CD4-positive, alpha-beta memory T cell (primary cell): ENCODE measurements around the gene CACNG1. TPM values are rescaled to one million over a fixed set of nuclear protein-coding genes. Genes with fewer than 3 reads are reported as not detected.

Experiments used
- CTCF ChIA-PET: fragments of 350-600 bp; sonication (Branson Sonifier 250); formaldehyde crosslinking; loops from one replicate; lab custom pipeline; 2021; ENCODE audit warnings: inconsistent platforms; ENCODE audit not compliant: partially characterized antibody; lab: Charles Lee
- POLR2A ChIA-PET: fragments of 350-600 bp; sonication (Branson Sonifier 250); formaldehyde crosslinking; loops from one replicate; lab custom pipeline; 2021; ENCODE audit not compliant: partially characterized antibody; lab: Charles Lee
- DNase-seq, 5 donors: peaks; one replicate each; pipeline versions ENCODE4 v3.0.0 to v3.0.0-alpha.2; 2020 to 2022; ENCODE audit warnings: mixed read lengths in 1 of 5
- H3K27ac ChIP-seq: one replicate; pipeline ENCODE4 v1.7.0; 2013; ENCODE audit warnings: low read depth, low read length
- H3K27me3 ChIP-seq: 2 replicates; pipeline ENCODE4 v1.7.0; 2013; ENCODE audit warnings: mild to moderate bottlenecking, low read length, moderate library complexity; ENCODE audit not compliant: insufficient read depth
- H3K36me3 ChIP-seq: 2 replicates; pipeline ENCODE4 v1.7.0; 2013; ENCODE audit warnings: mild to moderate bottlenecking, low read length, moderate library complexity; ENCODE audit not compliant: insufficient read depth
- H3K4me1 ChIP-seq: 2 replicates; pipeline ENCODE4 v1.7.0; 2013; ENCODE audit warnings: mild to moderate bottlenecking, low read length, moderate library complexity; ENCODE audit not compliant: insufficient read depth
- H3K4me3 ChIP-seq, 2 donors: one replicate each; pipeline ENCODE4 v1.7.0; 2013; ENCODE audit warnings: low read length in 2 of 2, mild to moderate bottlenecking in 1 of 2
- H3K9me3 ChIP-seq, 2 donors: one replicate each; pipeline ENCODE4 v1.7.0; 2013; ENCODE audit warnings: low read length in 2 of 2, control low read depth in 1 of 2; ENCODE audit not compliant: control insufficient read depth in 1 of 2
- H3K27ac Mint-ChIP-seq, 7 donors: one replicate each; pipeline ENCODE4 v1.8.0; 2020 to 2021; ENCODE audit warnings: mixed read lengths in 7 of 7, mild to moderate bottlenecking in 6 of 7, inconsistent platforms in 3 of 7, moderate library complexity in 3 of 7
- H3K27me3 Mint-ChIP-seq, 2 donors: one replicate each; pipeline ENCODE4 v1.8.0; 2020 to 2021; ENCODE audit warnings: mixed read lengths in 2 of 2
- H3K36me3 Mint-ChIP-seq, 2 donors: one replicate each; pipeline ENCODE4 v1.8.0; 2020 to 2021; ENCODE audit warnings: mixed read lengths in 2 of 2, inconsistent platforms in 1 of 2, mild to moderate bottlenecking in 1 of 2
- H3K4me1 Mint-ChIP-seq, 4 donors: one replicate each; pipeline ENCODE4 v1.8.0; 2020 to 2021; ENCODE audit warnings: mixed read lengths in 4 of 4, mild to moderate bottlenecking in 1 of 4
- H3K4me3 Mint-ChIP-seq, 8 donors: one replicate each; pipeline ENCODE4 v1.8.0; 2020 to 2021; ENCODE audit warnings: mixed read lengths in 8 of 8, mild to moderate bottlenecking in 7 of 8, moderate library complexity in 6 of 8, inconsistent platforms in 3 of 8
- H3K9me3 Mint-ChIP-seq, 8 donors: one replicate each; pipeline ENCODE4 v1.8.0; 2020 to 2021; ENCODE audit warnings: mixed read lengths in 8 of 8, mild to moderate bottlenecking in 5 of 8, inconsistent platforms in 3 of 8, moderate library complexity in 1 of 8
- intact Hi-C: fragments of 100-400 bp; cut with micrococcal nuclease; formaldehyde crosslinking; loops from one replicate; pipeline ENCODE4 v1.15.1; 2023
- polyA plus RNA-seq, 2 donors: library from polyadenylated mRNA; unstranded; fragments of 300-500 nt; fragmentation: Illumina TruSeq; gene quantifications; one replicate each; pipeline ENCODE4 v1.2.3, GENCODE V29; 2021
- total RNA-seq, 2 experiments: library from RNA; stranded (reverse); gene quantifications; one replicate each; pipeline ENCODE4 v1.2.3, GENCODE V29; 2021

CACNG1 gene
- total and polyA plus RNA-seq, 4 experiments from 2014 or later: not detected

DNA sequence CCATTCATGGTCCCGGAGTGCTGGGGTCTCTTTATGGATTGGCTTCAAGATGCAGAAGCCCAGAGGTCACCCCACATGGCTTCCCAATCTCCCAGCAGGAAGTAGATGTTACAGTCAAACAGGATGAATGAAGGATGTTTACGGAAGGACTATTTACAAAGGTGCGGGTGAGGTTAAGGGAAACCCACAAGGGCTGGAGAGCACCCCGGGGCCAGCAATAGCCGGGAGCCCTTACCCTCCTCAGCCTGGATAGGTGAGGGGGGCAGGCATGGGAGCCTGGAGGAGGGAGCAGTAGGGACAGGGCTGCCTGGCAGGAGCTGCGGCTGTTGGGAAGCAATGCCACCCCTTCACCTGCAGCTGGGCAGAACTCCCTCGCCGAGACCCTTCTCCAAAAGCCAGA lies 24.5 kb upstream of the CACNG1 start:
- no peak overlapping the region for H3K4me3 Mint-ChIP-seq
- no peak for DNase-seq
- no peaks in the 10 kb centered on the region for H3K4me1 ChIP-seq
- H3K27ac ChIP-seq: no peak overlapping the region
- ChIA-PET POLR2A (no interaction called here), CTCF (no interaction called here)
- intact Hi-C loops: no loop called here
- no peaks in the 10 kb centered on the region for H3K27me3 ChIP-seq
- no peaks in the 10 kb centered on the region for H3K9me3 Mint-ChIP-seq
- no peak overlapping the region for H3K27ac Mint-ChIP-seq
- no peaks in the 10 kb centered on the region for H3K36me3 ChIP-seq
- H3K27me3 Mint-ChIP-seq: peaks cover 5 to 7% of the 10 kb centered on the region in 2 donors
- no peaks in the 10 kb centered on the region for H3K4me1 Mint-ChIP-seq
- H3K36me3 Mint-ChIP-seq: no peaks in the 10 kb centered on the region
- no peaks in the 10 kb centered on the region for H3K9me3 ChIP-seq
- no peak overlapping the region for H3K4me3 ChIP-seq

DNA sequence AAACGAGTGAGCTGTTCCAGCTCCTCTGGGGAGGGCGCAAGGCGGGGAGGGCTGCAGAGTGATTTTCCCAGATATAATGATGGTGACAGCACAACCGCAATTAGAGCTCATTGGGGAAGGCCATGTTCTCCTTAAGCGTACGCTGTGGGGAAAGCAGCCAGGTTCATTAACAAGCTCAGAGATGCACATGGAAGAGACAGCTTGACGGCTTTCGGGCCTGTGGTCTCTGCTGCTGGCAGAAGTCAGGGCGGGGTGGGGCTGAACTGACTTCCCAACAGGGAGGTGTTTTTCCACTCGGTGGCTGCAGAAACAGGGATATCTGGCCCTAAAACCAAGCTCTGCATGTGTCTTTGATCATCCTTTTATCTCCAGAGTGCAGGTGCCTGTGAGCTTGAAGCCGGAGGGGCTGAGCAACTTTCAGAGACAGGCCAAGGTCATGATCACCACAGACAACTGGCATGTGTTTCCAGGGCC lies 24.0 kb upstream of the CACNG1 start:
- H3K4me3 Mint-ChIP-seq: no peak overlapping the region
- CTCF ChIA-PET: no interaction called here

DNA sequence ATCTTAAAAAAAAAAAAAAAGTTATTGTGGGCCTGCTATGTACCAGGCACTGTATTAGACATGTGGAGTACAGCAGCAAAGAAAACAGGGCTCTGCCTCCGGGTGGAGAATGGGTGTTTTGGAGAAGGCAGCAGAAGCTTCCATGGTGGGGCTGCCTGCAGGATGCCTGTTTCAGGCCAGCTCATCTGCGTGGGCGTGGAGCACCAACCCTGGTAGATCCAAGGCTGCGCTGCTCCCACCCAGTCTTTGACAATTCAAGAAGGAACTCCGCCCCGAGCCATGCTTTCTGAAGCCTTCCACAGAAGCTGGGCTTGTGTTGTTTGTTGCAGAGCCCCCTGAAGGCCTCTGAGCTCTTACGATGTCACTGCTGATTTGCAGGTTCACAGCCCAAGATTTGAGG lies 23.2 kb upstream of the CACNG1 start:
- Mint-ChIP-seq H3K27me3 (peaks cover 3% of the 10 kb centered on the region in 2 donors), H3K4me1 (no peaks in the 10 kb centered on the region), H3K36me3 (no peaks in the 10 kb centered on the region), H3K4me3 (no peak overlapping the region), H3K9me3 (no peaks in the 10 kb centered on the region), H3K27ac (no peak overlapping the region)
- intact Hi-C loops: no loop called here
- no peaks in the 10 kb centered on the region for H3K4me1 ChIP-seq
- H3K36me3 ChIP-seq: no peaks in the 10 kb centered on the region
- H3K9me3 ChIP-seq: no peaks in the 10 kb centered on the region
- no peak overlapping the region for H3K4me3 ChIP-seq
- CTCF ChIA-PET: no interaction called here
- no peaks in the 10 kb centered on the region for H3K27me3 ChIP-seq
- H3K27ac ChIP-seq: no peak overlapping the region
- POLR2A ChIA-PET: no interaction called here
- no peak for DNase-seq

More for the DNA sequence above, 24.0 kb upstream of the CACNG1 start:
- no peak for DNase-seq
- no peaks in the 10 kb centered on the region for H3K4me1 Mint-ChIP-seq
- H3K27me3 Mint-ChIP-seq: peaks cover 3% of the 10 kb centered on the region in 2 donors
- H3K36me3 Mint-ChIP-seq: no peaks in the 10 kb centered on the region
- Histone ChIP-seq H3K27me3 (no peaks in the 10 kb centered on the region), H3K4me3 (no peak overlapping the region), H3K27ac (no peak overlapping the region), H3K9me3 (no peaks in the 10 kb centered on the region), H3K36me3 (no peaks in the 10 kb centered on the region), H3K4me1 (no peaks in the 10 kb centered on the region)
- POLR2A ChIA-PET: no interaction called here
- H3K27ac Mint-ChIP-seq: no peak overlapping the region
- intact Hi-C loops: no loop called here
- no peaks in the 10 kb centered on the region for H3K9me3 Mint-ChIP-seq

DNA sequence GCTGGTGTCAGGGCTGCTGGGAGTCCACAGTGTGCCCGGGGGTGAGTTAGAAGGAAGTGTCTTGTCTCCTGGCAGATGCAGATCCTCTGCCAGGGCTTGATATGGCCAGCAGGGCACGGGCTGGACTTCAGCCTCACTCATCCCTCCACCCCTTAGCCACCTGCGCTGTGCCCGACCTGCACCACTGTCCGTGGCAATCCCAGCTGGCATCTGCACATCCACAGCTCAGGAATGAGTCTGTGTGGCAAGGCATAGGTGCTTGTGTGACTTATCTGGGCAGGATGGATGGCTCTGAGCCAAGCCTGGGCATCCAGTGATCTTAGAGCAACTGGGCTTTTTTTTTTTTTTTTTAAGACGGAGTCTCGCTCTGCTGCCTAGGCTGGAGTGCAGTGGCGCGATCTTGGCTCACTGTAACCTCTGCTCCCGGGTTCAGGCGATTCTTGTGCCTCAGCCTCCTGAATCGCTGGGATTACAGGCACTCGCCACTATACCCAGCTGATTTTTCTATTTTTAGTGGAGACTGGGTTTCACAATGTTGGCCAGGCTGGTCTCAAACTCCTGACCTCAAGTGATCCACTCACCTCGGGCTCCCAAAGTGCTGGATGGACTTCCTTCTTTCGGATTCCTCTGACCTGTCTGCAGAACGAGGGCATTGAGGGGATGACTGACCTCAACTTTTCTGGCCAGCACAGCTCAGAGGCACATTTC lies 22.5 kb upstream of the CACNG1 start:
- DNase-seq: no peak
- no peaks in the 10 kb centered on the region for H3K36me3 ChIP-seq
- Mint-ChIP-seq H3K4me3 (no peak overlapping the region), H3K27me3 (peaks cover 3% of the 10 kb centered on the region in 2 donors), H3K9me3 (no peaks in the 10 kb centered on the region), H3K27ac (no peak overlapping the region), H3K36me3 (no peaks in the 10 kb centered on the region), H3K4me1 (no peaks in the 10 kb centered on the region)
- H3K4me1 ChIP-seq: no peaks in the 10 kb centered on the region
- no peaks in the 10 kb centered on the region for H3K27me3 ChIP-seq
- H3K4me3 ChIP-seq: no peak overlapping the region
- CTCF ChIA-PET: no interaction called here
- POLR2A ChIA-PET: no interaction called here
- intact Hi-C loops: no loop called here
- no peaks in the 10 kb centered on the region for H3K9me3 ChIP-seq
- H3K27ac ChIP-seq: no peak overlapping the region

DNA sequence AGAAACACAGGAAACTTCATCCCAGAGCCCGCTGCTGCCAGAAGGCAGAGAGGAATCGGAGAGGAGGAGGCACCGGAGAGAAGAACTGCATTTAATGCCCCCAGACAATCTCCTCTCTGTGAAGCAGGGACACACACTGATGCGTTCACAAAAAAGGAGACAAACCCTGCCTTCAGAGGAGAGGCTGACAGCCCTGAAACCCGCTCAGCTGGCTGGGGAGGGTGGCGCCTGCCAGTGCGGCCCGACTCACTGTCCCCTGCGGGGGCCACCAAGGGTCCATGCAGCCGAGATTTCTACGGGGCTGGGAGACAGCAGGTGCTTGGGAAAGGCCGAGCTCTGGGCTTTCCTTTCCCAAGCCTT lies 21.9 kb upstream of the CACNG1 start:
- H3K27me3 ChIP-seq: no peaks in the 10 kb centered on the region
- H3K4me1 ChIP-seq: no peaks in the 10 kb centered on the region
- no peaks in the 10 kb centered on the region for H3K36me3 ChIP-seq
- H3K4me3 ChIP-seq: no peak overlapping the region
- Mint-ChIP-seq H3K27ac (no peak overlapping the region), H3K27me3 (peaks cover under 1 to 3% of the 10 kb centered on the region in 2 donors), H3K4me3 (no peak overlapping the region), H3K36me3 (no peaks in the 10 kb centered on the region), H3K9me3 (no peaks in the 10 kb centered on the region), H3K4me1 (no peaks in the 10 kb centered on the region)
- intact Hi-C loops: no loop called here
- CTCF ChIA-PET: no interaction called here
- POLR2A ChIA-PET: no interaction called here
- H3K9me3 ChIP-seq: no peaks in the 10 kb centered on the region
- no peak overlapping the region for H3K27ac ChIP-seq
- no peak for DNase-seq

DNA sequence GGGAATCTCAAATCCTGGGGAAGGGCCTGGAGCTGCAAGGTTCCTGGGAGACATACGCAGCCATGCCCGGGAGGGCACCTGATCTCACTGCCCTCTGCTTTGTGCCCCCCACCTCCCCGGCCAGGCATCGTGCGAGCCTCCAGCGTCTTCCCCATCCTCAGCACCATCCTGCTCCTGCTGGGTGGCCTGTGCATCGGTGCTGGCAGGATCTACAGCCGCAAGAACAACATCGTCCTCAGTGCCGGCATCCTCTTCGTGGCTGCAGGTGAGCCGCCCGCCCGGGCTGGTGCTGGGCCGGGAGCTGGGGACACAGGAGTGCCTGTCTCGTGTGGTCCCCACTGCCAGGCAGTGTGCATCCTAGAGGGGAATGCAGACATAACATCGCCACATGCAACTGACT lies 19.6 kb upstream of the CACNG1 start:
- Histone ChIP-seq H3K4me3 (no peak overlapping the region), H3K27me3 (no peaks in the 10 kb centered on the region), H3K4me1 (no peaks in the 10 kb centered on the region), H3K36me3 (no peaks in the 10 kb centered on the region), H3K9me3 (no peaks in the 10 kb centered on the region), H3K27ac (no peak overlapping the region)
- no peak for DNase-seq
- Mint-ChIP-seq H3K4me3 (no peak overlapping the region), H3K27me3 (peaks cover 0 to 3% of the 10 kb centered on the region in 2 donors), H3K4me1 (no peaks in the 10 kb centered on the region), H3K9me3 (no peaks in the 10 kb centered on the region), H3K27ac (peak overlapping the region in 1 of 7 donors; percentile 4), H3K36me3 (no peaks in the 10 kb centered on the region)
- ChIA-PET CTCF (no interaction called here), POLR2A (no interaction called here)
- intact Hi-C loops: no loop called here

DNA sequence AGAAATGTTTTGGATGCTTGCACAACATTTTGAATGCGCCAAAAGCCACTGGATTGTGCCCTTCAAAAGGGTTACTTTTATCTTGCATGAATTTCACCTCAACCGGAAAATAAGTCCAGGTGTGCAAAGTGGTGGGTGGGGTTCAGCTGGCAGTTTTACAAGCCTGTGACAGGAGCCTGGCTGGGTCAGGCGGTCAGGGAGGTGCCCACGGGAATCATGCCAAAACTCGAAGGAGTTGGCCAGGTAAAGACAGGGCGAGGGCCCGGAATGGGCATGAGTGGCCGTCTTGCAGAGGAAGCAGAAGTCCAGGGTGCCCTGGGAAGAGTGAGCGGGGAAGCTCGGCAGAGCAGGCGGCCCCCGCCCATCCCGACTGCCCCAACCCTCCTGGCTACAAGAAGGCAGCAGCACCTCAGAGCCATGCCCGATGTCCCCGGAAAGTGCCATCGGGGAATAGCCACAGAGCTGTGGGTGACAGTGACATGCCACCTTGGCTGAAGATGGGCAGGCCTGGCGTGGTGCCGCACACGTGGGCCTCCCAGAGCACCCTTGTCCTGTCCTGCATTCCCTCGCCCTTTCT lies 19.1 kb upstream of the CACNG1 start:
- H3K9me3 ChIP-seq: no peaks in the 10 kb centered on the region
- H3K4me3 Mint-ChIP-seq: no peak overlapping the region
- POLR2A ChIA-PET: no interaction called here
- no peak overlapping the region for H3K4me3 ChIP-seq
- H3K27ac Mint-ChIP-seq: no peak overlapping the region
- H3K36me3 ChIP-seq: no peaks in the 10 kb centered on the region
- H3K9me3 Mint-ChIP-seq: no peaks in the 10 kb centered on the region
- DNase-seq: no peak
- no peaks in the 10 kb centered on the region for H3K4me1 ChIP-seq
- intact Hi-C loops: no loop called here
- H3K27me3 Mint-ChIP-seq: peaks cover 0 to 3% of the 10 kb centered on the region in 2 donors
- CTCF ChIA-PET: no interaction called here
- H3K27ac ChIP-seq: no peak overlapping the region
- H3K27me3 ChIP-seq: no peaks in the 10 kb centered on the region
- H3K4me1 Mint-ChIP-seq: no peaks in the 10 kb centered on the region
- H3K36me3 Mint-ChIP-seq: no peaks in the 10 kb centered on the region
